Bronchial epithelial cell (primary cell): ENCODE results near the gene PIR. TPM values are rescaled to one million over a fixed set of nuclear protein-coding genes. Genes with fewer than 3 reads are reported as not detected.
A peak's percentile ranks its signal among the peaks of the same experiment; 100 is the strongest.

Experiments
- DNase-seq: peaks from one replicate; pipeline ENCODE4 v3.0.0-alpha.2; 2010; ENCODE audit warnings: low read depth
- FAIRE-seq: peaks from 2 replicates; lab custom pipeline; 2011; peaks lifted over from hg19 to GRCh38; lab: Jason Lieb, UNC
- H3K27me3 ChIP-seq: 2 replicates; pipeline ENCODE4 v1.5.1; 2011; ENCODE audit warnings: low read length; ENCODE audit not compliant: control insufficient read depth, insufficient read depth
- H3K36me3 ChIP-seq: 2 replicates; pipeline ENCODE4 v1.5.1; 2011; ENCODE audit warnings: low read length; ENCODE audit not compliant: control insufficient read depth, insufficient read depth
- H3K4me3 ChIP-seq: 2 replicates; pipeline ENCODE4 v1.5.1; 2011; ENCODE audit warnings: mild to moderate bottlenecking, low read depth, low read length, control low read depth
- total RNA-seq: library from RNA; depleted of rRNA; stranded (reverse); fragments of >200 nt; gene quantifications from 2 replicates; pipeline ENCODE4 v1.2.1, GENCODE V29; 2014
- TF ChIP-seq, protein P1 (sequence below): IDR thresholded peaks from 2 replicates; pipeline ENCODE4 v1.5.1; 2011; ENCODE audit warnings: mild to moderate bottlenecking, moderate library complexity, low read length, control low read depth, inconsistent platforms; ENCODE audit not compliant: insufficient read depth, severe bottlenecking

Gene PIR
- total RNA-seq, 1 donor from 2014 or later = 23.7 TPM

DNA sequence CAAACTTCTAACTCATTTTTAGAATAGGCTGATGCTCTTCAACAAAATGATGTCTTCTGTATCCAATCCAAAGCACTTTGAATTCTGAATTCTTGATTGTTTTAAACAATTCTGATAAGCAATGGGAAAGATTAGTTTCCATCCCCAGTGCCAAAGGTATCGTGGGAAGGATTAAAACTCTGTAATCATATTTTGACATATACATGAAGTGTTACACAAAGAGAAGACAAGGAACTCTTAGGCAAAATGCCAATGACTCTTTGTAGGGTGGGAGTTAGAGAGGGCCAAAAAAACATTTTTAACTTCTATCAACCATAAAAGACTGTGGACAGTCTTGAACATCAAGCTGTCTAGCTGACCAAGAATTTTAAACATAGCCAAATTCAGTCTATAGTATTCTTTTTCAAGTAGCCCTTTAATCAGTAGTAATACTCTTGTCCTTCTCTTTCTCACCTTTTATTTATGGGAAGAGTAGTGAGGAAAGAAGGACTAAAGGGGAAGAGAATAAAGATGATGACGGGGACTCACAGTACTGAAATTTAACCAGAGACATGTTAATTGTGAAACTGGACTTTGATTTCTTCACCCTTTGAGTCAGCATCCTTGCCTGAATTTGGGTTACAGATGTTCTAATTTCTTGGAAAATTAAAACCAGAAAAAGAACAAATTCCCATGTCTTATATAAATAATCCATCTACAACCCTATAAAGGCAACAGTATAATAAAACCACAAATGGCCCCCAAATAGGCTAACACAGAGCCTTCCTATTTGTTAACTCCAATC, 57.1 kb downstream of the PIR start:
- Histone ChIP-seq H3K4me3 (no peak overlapping the region), H3K27me3 (no peaks in the 10 kb centered on the region), H3K36me3 (peaks cover 2% of the 10 kb centered on the region)
- DNase-seq (no peak), FAIRE-seq (no peak)
- TF ChIP-seq, protein P1, sequence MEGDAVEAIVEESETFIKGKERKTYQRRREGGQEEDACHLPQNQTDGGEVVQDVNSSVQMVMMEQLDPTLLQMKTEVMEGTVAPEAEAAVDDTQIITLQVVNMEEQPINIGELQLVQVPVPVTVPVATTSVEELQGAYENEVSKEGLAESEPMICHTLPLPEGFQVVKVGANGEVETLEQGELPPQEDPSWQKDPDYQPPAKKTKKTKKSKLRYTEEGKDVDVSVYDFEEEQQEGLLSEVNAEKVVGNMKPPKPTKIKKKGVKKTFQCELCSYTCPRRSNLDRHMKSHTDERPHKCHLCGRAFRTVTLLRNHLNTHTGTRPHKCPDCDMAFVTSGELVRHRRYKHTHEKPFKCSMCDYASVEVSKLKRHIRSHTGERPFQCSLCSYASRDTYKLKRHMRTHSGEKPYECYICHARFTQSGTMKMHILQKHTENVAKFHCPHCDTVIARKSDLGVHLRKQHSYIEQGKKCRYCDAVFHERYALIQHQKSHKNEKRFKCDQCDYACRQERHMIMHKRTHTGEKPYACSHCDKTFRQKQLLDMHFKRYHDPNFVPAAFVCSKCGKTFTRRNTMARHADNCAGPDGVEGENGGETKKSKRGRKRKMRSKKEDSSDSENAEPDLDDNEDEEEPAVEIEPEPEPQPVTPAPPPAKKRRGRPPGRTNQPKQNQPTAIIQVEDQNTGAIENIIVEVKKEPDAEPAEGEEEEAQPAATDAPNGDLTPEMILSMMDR = no peak

DNA sequence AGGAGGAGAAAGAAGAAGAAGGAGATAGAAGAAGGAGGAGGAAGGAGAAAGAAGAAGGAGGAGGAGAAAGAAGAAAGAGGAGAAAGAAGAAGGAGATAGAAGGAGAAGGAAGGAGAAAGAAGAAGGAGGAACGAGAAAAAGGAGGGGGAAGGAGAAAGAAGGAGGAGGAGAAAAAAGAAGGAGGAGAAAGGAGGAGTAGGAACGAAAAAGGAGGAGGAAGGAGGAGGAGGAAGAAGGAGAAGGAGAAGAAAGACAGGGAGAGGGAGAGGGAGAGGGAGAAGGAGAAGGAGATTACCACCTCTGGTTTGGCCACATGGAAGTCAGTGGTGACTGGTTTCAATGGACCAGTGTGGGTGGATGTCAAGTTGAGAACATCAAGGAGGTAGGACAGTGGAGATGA, 58.9 kb downstream of the PIR start:
- DNase-seq (no peak), FAIRE-seq (no peak)
- TF ChIP-seq, protein P1 = no peak
- no peaks in the 10 kb centered on the region for H3K27me3 ChIP-seq
- no peak overlapping the region for H3K4me3 ChIP-seq
- peaks cover 2% of the 10 kb centered on the region for H3K36me3 ChIP-seq

DNA sequence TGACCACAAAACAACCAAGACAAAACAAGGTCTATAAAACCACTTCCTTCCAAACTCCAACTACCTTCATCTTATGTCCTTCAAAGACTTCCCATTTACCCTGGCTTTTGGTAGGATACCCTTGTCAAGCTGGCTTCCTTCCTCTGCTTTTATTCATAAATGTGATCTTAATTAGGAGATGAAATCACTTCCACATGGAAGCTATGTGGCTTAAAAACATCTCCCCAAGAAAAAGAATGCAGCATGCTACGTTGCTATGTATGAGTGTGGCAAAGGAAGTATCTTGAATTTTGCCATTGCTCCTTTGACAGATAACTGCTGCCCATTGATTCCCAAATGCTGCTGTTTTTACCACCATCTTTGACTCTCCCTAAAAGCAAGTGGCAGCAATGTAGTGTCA, 62.5 kb downstream of the PIR start:
- Histone ChIP-seq H3K4me3 (no peak overlapping the region), H3K27me3 (no peaks in the 10 kb centered on the region), H3K36me3 (peaks cover 2% of the 10 kb centered on the region)
- FAIRE-seq (no peak), DNase-seq (no peak)
- TF ChIP-seq, protein P1 = no peak

DNA sequence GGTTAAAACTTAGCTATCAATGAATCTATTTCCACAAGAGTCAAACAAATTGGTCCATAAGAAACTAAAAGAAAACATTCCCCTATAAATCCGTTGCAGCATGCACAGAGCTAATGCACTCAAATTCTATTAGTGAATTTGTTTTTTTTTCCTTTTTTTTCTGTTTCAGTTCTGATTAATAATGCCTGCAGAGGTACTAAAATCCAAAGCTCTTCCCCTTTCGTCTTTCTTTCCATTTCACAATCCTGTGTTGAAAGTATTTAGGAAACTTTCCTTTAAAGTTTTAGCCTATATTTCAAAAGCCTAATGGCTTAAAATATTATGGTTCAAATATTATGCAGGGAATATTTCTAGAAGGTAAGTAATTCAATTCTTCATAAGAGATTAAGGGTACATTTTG, 63.1 kb downstream of the PIR start:
- Histone ChIP-seq H3K36me3 (peaks cover 1% of the 10 kb centered on the region), H3K27me3 (no peaks in the 10 kb centered on the region), H3K4me3 (no peak overlapping the region)
- no peak for FAIRE-seq
- DNase-seq = no peak
- TF ChIP-seq, protein P1 = no peak

DNA sequence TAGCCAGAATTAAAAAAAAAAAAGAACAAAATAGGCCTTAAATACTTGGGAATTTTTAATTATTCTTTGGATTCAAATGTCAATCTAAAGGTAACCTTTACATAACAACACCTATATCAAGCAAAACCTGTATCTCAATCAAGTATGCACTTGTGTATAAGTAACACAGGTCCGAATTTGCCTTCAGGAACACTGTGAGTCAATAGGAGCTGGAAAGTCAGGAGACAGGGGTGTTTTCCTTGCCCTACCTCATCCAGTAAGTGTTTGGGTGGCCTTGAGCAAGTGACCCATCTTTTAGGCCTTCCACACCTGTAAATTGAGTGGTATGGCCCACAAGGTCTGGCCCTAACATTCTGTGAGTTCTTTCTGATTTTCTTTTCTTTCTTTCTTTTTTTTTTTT, 68.1 kb downstream of the PIR start:
- H3K4me3 ChIP-seq = no peak overlapping the region
- FAIRE-seq (no peak), DNase-seq (peak; percentile 64)
- H3K36me3 ChIP-seq = no peaks in the 10 kb centered on the region
- TF ChIP-seq, protein P1 = no peak
- no peaks in the 10 kb centered on the region for H3K27me3 ChIP-seq
